ENCODE results near the gene FOXP1.

The FOXP1 gene

DNA sequence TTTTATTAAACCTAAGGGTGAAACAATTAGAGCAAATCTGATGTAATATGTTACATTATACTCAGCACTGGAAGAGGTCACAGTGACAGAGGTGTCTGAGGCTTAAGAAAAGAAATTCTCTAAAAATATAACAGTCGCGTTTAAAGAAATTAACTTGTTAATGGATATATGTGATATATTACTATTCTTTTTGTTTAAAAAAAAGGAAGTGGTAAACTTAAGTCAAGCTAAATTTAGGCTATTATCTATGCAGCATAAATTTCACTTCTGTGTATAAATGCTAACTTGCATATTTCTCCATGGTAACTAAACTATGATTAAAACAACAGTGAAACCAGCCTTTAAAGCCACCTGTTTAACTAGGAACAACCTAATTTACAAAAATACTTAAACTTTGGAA is 191.3 kb downstream of the FOXP1 start:
- no peak overlapping the region for H3K4me3 ChIP-seq
- H3K27ac ChIP-seq: no peak overlapping the region
- TF ChIP-seq, protein P1, sequence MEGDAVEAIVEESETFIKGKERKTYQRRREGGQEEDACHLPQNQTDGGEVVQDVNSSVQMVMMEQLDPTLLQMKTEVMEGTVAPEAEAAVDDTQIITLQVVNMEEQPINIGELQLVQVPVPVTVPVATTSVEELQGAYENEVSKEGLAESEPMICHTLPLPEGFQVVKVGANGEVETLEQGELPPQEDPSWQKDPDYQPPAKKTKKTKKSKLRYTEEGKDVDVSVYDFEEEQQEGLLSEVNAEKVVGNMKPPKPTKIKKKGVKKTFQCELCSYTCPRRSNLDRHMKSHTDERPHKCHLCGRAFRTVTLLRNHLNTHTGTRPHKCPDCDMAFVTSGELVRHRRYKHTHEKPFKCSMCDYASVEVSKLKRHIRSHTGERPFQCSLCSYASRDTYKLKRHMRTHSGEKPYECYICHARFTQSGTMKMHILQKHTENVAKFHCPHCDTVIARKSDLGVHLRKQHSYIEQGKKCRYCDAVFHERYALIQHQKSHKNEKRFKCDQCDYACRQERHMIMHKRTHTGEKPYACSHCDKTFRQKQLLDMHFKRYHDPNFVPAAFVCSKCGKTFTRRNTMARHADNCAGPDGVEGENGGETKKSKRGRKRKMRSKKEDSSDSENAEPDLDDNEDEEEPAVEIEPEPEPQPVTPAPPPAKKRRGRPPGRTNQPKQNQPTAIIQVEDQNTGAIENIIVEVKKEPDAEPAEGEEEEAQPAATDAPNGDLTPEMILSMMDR (IDR thresholded peaks at IDR 0.05): no peak
- H3K27me3 ChIP-seq: no peaks in the 10 kb centered on the region
- peaks cover 0 to 41% (median 10%) of the 10 kb centered on the region in 4 donors for H3K4me1 ChIP-seq
- no peak for DNase-seq
- intact Hi-C loops (cut with DNase I; ENCODE audit: low total_unique reads): no loop called here
- no peaks in the 10 kb centered on the region for H3K9me3 ChIP-seq
- no peaks in the 10 kb centered on the region for H3K36me3 ChIP-seq

DNA sequence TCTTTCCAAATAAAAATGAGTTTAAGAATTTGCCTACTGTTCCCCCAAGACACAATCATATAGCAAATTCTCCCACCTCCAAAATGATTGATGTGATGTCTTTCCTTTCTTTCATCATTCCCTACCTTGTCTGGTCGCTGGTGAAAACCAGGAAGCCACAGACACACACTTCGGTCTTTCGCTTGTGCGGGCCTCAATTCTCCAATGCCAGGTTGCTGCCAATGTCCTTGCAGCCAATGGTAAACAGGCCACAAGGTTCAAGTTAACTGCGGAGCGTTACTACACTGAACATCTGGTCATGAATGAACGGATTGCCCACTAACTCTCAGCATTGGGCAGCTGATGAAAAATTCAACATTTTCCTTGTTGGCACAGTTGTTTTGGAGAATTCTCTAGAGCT is 192.2 kb downstream of the FOXP1 start:
- H3K4me3 ChIP-seq: no peak overlapping the region
- no peaks in the 10 kb centered on the region for H3K9me3 ChIP-seq
- peaks cover 0 to 35% (median 9%) of the 10 kb centered on the region in 4 donors for H3K4me1 ChIP-seq
- H3K27ac ChIP-seq: no peak overlapping the region
- intact Hi-C loops (cut with DNase I; ENCODE audit: low total_unique reads): no loop called here
- no peak for DNase-seq
- no peaks in the 10 kb centered on the region for H3K27me3 ChIP-seq
- no peaks in the 10 kb centered on the region for H3K36me3 ChIP-seq
- TF ChIP-seq, protein P1 (IDR thresholded peaks at IDR 0.05): no peak

DNA sequence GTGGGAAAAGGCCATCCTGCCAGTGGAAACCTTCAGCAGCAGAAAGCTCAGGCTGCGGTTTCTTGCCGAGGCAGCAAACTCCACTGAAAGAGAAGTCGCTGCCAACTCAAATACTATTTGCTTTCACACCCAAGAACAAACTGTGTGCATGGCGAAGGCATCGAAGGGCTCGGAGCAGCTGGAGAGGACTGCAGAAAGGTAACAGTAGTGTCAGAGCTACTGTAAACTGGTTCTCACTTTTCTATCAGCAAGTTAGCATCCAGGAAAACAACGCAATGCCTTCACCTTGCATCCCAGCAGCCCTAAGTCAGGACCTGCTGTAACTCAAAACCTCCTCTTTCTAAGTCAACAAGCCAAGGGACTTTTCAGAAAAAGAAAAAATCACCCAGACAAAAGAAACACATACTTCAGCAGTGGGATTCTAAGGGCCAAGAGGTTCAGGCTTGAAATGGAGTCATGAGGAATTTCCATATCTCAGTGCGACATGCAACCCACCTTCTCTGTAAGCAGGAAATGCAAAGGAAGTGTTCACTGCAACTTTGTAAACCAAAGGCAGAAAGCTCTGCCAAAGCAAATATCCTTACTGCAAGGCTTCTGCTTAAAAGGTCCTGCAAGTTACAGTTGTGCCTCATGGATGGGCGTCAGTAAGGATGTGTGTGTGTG is 193.5 kb downstream of the FOXP1 start:
- Histone ChIP-seq H3K4me1 (peaks cover 0 to 22% (median 7%) of the 10 kb centered on the region in 4 donors), H3K27me3 (no peaks in the 10 kb centered on the region), H3K4me3 (peak overlapping the region in 1 of 2 donors; percentile 13), H3K27ac (peak overlapping the region in 1 of 2 donors; percentile 33), H3K36me3 (no peaks in the 10 kb centered on the region), H3K9me3 (no peaks in the 10 kb centered on the region)
- intact Hi-C loops (cut with DNase I; ENCODE audit: low total_unique reads): no loop called here
- TF ChIP-seq, protein P1 (IDR thresholded peaks at IDR 0.05): no peak
- peak in 1 of 2 donors; percentile 57 for DNase-seq

DNA sequence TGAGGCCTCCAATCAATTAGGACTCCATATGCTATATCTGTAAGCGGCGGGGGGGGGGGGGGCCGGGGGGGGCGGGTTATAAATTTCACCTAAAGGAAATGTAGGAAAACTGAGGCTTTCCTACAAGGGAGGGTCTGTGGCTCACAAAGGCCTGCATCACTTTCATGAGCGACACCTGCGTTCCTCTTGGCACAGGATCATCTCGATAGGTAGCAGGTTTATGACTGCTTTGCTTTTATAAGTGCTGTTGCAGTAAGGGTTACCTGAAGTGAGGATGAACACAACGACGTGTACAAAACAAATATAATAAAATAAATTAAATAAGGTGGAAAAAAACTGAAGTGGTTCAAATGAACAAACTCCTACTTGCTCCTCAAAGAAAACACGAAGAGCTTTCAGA is 194.3 kb downstream of the FOXP1 start:
- no peak overlapping the region for H3K4me3 ChIP-seq
- TF ChIP-seq, protein P1 (IDR thresholded peaks at IDR 0.05): no peak
- intact Hi-C loops (cut with DNase I; ENCODE audit: low total_unique reads): no loop called here
- H3K36me3 ChIP-seq: no peaks in the 10 kb centered on the region
- no peak for DNase-seq
- H3K9me3 ChIP-seq: no peaks in the 10 kb centered on the region
- no peaks in the 10 kb centered on the region for H3K27me3 ChIP-seq
- H3K27ac ChIP-seq: no peak overlapping the region
- peaks cover 0 to 29% (median 11%) of the 10 kb centered on the region in 4 donors for H3K4me1 ChIP-seq

DNA sequence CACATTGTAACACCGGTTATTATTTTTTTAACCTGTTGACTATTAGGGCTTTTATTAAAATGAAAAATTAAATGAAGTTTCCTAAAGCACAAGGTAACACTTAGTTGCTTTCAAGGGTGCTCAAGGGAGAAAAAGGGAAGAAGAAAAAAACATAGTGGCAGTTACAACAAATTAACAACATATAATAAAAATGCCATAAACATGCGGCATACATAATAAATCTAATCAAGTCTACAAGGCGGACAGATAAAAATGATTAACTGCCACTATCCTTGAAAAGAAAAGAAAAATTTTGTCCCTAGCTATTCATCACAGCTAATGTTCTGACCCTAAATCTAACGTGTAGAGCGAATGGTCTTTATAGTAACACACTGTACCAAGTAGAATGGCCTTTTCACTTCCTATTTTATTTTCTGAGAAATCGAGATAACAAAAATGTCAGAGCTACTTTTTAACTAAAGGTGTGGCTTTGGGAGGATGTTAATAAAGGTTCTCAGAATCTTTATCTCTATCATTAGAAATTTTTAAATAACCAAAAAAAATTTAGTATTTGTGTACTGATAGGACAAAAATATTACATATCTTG is 194.9 kb downstream of the FOXP1 start:
- DNase-seq: no peak
- H3K4me3 ChIP-seq: no peak overlapping the region
- H3K36me3 ChIP-seq: no peaks in the 10 kb centered on the region
- H3K4me1 ChIP-seq: peaks cover 0 to 33% (median 13%) of the 10 kb centered on the region in 4 donors
- intact Hi-C loops (cut with DNase I; ENCODE audit: low total_unique reads): no loop called here
- H3K27me3 ChIP-seq: no peaks in the 10 kb centered on the region
- TF ChIP-seq, protein P1 (IDR thresholded peaks at IDR 0.05): no peak
- H3K27ac ChIP-seq: no peak overlapping the region
- H3K9me3 ChIP-seq: no peaks in the 10 kb centered on the region

Measured in tibial artery (tissue), 4 donors.